ENCODE results near the gene FRK. TPM values are rescaled to one million over a fixed set of nuclear protein-coding genes. Genes with fewer than 3 reads are reported as not detected.

The FRK gene, protein sequence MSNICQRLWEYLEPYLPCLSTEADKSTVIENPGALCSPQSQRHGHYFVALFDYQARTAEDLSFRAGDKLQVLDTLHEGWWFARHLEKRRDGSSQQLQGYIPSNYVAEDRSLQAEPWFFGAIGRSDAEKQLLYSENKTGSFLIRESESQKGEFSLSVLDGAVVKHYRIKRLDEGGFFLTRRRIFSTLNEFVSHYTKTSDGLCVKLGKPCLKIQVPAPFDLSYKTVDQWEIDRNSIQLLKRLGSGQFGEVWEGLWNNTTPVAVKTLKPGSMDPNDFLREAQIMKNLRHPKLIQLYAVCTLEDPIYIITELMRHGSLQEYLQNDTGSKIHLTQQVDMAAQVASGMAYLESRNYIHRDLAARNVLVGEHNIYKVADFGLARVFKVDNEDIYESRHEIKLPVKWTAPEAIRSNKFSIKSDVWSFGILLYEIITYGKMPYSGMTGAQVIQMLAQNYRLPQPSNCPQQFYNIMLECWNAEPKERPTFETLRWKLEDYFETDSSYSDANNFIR
- polyA plus RNA-seq (2013, experiment 1 of 2): 0.10 TPM
- polyA plus RNA-seq (2013, experiment 2 of 2): 0.19 TPM

GRCh38 chr6:116060572-116061283 lies at the start of gene FRK:
Gene FRK, minus strand, starts transcription at chr6:116060891. Its CDS starts 580 bp downstream, at chr6:116060311.
- no peak within 1 kb of the TSS for H3K4me3 ChIP-seq (ENCODE audit: low read length)
- WGBS: 90% methylated on average over 7 of the region's 7 CpGs
- H3K36me3 ChIP-seq (ENCODE audit: insufficient read depth, low read length): no peaks in the 10 kb centered on the region
- H3K4me1 ChIP-seq (ENCODE audit: insufficient read depth, low read length): no peaks in the 10 kb centered on the region; the same call in 1 of the 2 replicates
- no peak within 1 kb of the TSS for H3K27ac ChIP-seq (ENCODE audit: low read depth, low read length)
- no peaks in the 10 kb centered on the region for H3K9me3 ChIP-seq (ENCODE audit: insufficient read depth, low read depth, low read length)
- no peak within 1 kb of the TSS for H3K9ac ChIP-seq (ENCODE audit: low read depth, low read length)
- H3K27me3 ChIP-seq (ENCODE audit: insufficient read depth, low read length): no peaks in the 10 kb centered on the region

- 83% methylated on average over 1 of the region's 1 CpG for WGBS
- Histone ChIP-seq H3K9ac (ENCODE audit: low read depth, low read length) (no peak overlapping the region), H3K36me3 (ENCODE audit: insufficient read depth, low read length) (peaks cover 57% of the 10 kb centered on the region), H3K4me1 (ENCODE audit: insufficient read depth, low read length) (peaks cover 53% of the 10 kb centered on the region), H3K4me3 (ENCODE audit: low read length) (no peak overlapping the region), H3K27ac (ENCODE audit: low read depth, low read length) (no peak overlapping the region), H3K9me3 (ENCODE audit: insufficient read depth, low read depth, low read length) (no peaks in the 10 kb centered on the region), H3K27me3 (ENCODE audit: insufficient read depth, low read length) (no peaks in the 10 kb centered on the region)
These were observed 48.1 kb upstream of the FRK start for GRCh38 chr6:116108836-116109235.

- Histone ChIP-seq H3K27ac (ENCODE audit: low read depth, low read length) (peak overlapping the region; percentile 91), H3K4me1 (ENCODE audit: insufficient read depth, low read length) (peaks cover 75% of the 10 kb centered on the region), H3K9me3 (ENCODE audit: insufficient read depth, low read depth, low read length) (no peaks in the 10 kb centered on the region), H3K36me3 (ENCODE audit: insufficient read depth, low read length) (peaks cover 32% of the 10 kb centered on the region), H3K4me3 (ENCODE audit: low read length) (peak overlapping the region; percentile 23), H3K9ac (ENCODE audit: low read depth, low read length) (peak overlapping the region; percentile 62; the same call in 1 of the 2 replicates), H3K27me3 (ENCODE audit: insufficient read depth, low read length) (no peaks in the 10 kb centered on the region)
- 89% methylated on average over 1 of the region's 1 CpG for WGBS
These were observed 45.5 kb upstream of the FRK start for GRCh38 chr6:116106146-116106545.

- no peaks in the 10 kb centered on the region for H3K9me3 ChIP-seq (ENCODE audit: insufficient read depth, low read depth, low read length)
- H3K4me1 ChIP-seq (ENCODE audit: insufficient read depth, low read length): peaks cover 75% of the 10 kb centered on the region
- H3K9ac ChIP-seq (ENCODE audit: low read depth, low read length): no peak overlapping the region
These were observed 44.6 kb upstream of the FRK start for GRCh38 chr6:116105247-116105646.

DNA sequence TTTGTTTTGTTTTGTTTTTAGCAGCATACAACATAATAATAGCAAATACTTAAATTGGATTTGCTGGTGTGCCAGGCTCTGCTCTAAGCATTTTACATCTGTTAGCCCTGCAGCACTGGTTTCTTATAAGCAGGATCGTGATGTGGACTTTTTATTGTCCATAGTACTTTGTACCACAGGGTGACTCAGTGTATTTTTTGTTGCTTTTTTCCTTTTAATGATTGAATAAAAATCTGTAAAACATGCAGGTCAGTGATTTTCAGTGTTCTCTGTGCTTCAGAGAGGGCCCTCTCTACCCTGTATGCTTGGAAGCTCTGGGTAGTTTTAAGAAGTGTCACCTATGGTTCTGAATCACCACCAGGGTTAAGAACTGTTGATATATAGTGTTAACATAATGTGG lies 43.9 kb upstream of the FRK start:
- WGBS: 94% methylated on average over 1 of the region's 1 CpG
- Histone ChIP-seq H3K9ac (ENCODE audit: low read depth, low read length) (no peak overlapping the region), H3K4me3 (ENCODE audit: low read length) (no peak overlapping the region), H3K27ac (ENCODE audit: low read depth, low read length) (no peak overlapping the region), H3K4me1 (ENCODE audit: insufficient read depth, low read length) (peaks cover 73% of the 10 kb centered on the region), H3K36me3 (ENCODE audit: insufficient read depth, low read length) (peaks cover 16% of the 10 kb centered on the region), H3K27me3 (ENCODE audit: insufficient read depth, low read length) (peaks cover 4% of the 10 kb centered on the region), H3K9me3 (ENCODE audit: insufficient read depth, low read depth, low read length) (no peaks in the 10 kb centered on the region)

More at GRCh38 chr6:116105247-116105646, 44.6 kb upstream of the FRK start:
- H3K27ac ChIP-seq (ENCODE audit: low read depth, low read length): peak overlapping the region; percentile 39; the same call in 1 of the 2 replicates
- no peaks in the 10 kb centered on the region; the same call in 1 of the 2 replicates for H3K27me3 ChIP-seq (ENCODE audit: insufficient read depth, low read length)
- peaks cover 23% of the 10 kb centered on the region for H3K36me3 ChIP-seq (ENCODE audit: insufficient read depth, low read length)
- no peak overlapping the region for H3K4me3 ChIP-seq (ENCODE audit: low read length)
- 90% methylated on average over 3 of the region's 3 CpGs for WGBS

- no peaks in the 10 kb centered on the region for H3K9me3 ChIP-seq (ENCODE audit: insufficient read depth, low read depth, low read length)
- no peak overlapping the region for H3K27ac ChIP-seq (ENCODE audit: low read depth, low read length)
- H3K27me3 ChIP-seq (ENCODE audit: insufficient read depth, low read length): peaks cover 5% of the 10 kb centered on the region
- WGBS: 93% methylated on average over 3 of the region's 4 CpGs
- H3K9ac ChIP-seq (ENCODE audit: low read depth, low read length): no peak overlapping the region
- no peak overlapping the region for H3K4me3 ChIP-seq (ENCODE audit: low read length)
- no peaks in the 10 kb centered on the region for H3K36me3 ChIP-seq (ENCODE audit: insufficient read depth, low read length)
- H3K4me1 ChIP-seq (ENCODE audit: insufficient read depth, low read length): peaks cover 57% of the 10 kb centered on the region
These were observed 42.2 kb upstream of the FRK start for GRCh38 chr6:116102873-116103272.

DNA sequence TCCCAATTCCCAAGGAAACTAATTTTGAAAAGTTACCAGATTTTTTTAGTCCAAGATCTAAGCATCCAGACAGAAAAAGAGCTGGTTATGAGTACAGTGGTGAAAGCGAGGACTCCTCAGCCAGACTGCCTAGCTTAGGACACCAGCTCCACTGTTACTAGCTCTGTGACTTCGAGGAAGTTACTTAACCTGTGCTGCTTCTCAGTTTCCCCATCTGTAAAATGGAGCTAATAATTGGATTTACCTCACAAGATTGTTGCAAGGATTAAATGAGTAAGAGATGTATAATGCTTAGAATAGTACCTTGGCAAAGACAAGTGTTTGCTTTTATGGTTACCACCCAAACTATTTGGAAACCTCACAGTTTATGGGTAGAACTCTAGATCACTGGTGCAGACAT lies 41.1 kb upstream of the FRK start:
- Histone ChIP-seq H3K9me3 (ENCODE audit: insufficient read depth, low read depth, low read length) (0 out of 2 replicates have a peak, but pooled peaks cover 1% of the 10 kb centered on the region), H3K4me1 (ENCODE audit: insufficient read depth, low read length) (peaks cover 49% of the 10 kb centered on the region), H3K9ac (ENCODE audit: low read depth, low read length) (peak overlapping the region; percentile 93; the same call in 1 of the 2 replicates), H3K36me3 (ENCODE audit: insufficient read depth, low read length) (no peaks in the 10 kb centered on the region), H3K4me3 (ENCODE audit: low read length) (peak overlapping the region; percentile 81), H3K27ac (ENCODE audit: low read depth, low read length) (no peak overlapping the region), H3K27me3 (ENCODE audit: insufficient read depth, low read length) (peaks cover 5% of the 10 kb centered on the region)
- WGBS: 82% methylated on average over 2 of the region's 2 CpGs

DNA sequence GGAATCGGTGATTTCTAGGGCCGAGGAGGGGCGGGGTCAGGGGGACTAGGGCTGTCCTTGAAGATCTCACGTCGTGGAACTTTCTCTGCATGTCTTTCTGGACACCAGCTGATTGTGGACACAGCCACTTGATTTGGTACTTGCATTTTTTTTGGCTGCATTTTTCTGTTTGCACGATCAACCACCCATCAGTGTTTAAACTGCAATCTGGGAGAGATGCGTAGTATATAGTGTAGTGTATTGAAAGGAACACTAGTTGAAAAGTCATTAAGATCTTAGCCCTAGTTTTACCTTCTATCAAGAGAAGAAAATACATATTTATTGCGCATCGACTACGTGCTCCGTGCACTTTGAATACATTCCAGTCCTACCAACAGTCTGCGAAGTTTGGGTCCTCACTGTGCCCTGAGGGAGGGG lies 40.6 kb upstream of the FRK start:
- Histone ChIP-seq H3K4me1 (ENCODE audit: insufficient read depth, low read length) (peaks cover 44% of the 10 kb centered on the region), H3K9me3 (ENCODE audit: insufficient read depth, low read depth, low read length) (peaks cover 6% of the 10 kb centered on the region), H3K27ac (ENCODE audit: low read depth, low read length) (peak overlapping the region; percentile 93; the same call in 1 of the 2 replicates), H3K27me3 (ENCODE audit: insufficient read depth, low read length) (peaks cover 5% of the 10 kb centered on the region), H3K36me3 (ENCODE audit: insufficient read depth, low read length) (no peaks in the 10 kb centered on the region), H3K4me3 (ENCODE audit: low read length) (peak overlapping the region; percentile 81), H3K9ac (ENCODE audit: low read depth, low read length) (peak overlapping the region; percentile 93)
- 4% methylated on average over 11 of the region's 12 CpGs for WGBS

- Histone ChIP-seq H3K36me3 (ENCODE audit: insufficient read depth, low read length) (no peaks in the 10 kb centered on the region), H3K4me3 (ENCODE audit: low read length) (peak within 1 kb of the TSS; percentile 81), H3K9me3 (ENCODE audit: insufficient read depth, low read depth, low read length) (peaks cover 13% of the 10 kb centered on the region), H3K27ac (ENCODE audit: low read depth, low read length) (peak within 1 kb of the TSS; percentile 93), H3K9ac (ENCODE audit: low read depth, low read length) (peak within 1 kb of the TSS; percentile 93), H3K4me1 (ENCODE audit: insufficient read depth, low read length) (peaks cover 38% of the 10 kb centered on the region), H3K27me3 (ENCODE audit: insufficient read depth, low read length) (peaks cover 5% of the 10 kb centered on the region)
- under 1% methylated on average over 87 of the region's 87 CpGs for WGBS
These were observed 40.0 kb upstream of the FRK start, which contains the start of gene NT5DC1 for GRCh38 chr6:116100419-116101301. Gene NT5DC1, plus strand, starts transcription at chr6:116100853. Its CDS starts 78 bp downstream, at chr6:116100931.

DNA sequence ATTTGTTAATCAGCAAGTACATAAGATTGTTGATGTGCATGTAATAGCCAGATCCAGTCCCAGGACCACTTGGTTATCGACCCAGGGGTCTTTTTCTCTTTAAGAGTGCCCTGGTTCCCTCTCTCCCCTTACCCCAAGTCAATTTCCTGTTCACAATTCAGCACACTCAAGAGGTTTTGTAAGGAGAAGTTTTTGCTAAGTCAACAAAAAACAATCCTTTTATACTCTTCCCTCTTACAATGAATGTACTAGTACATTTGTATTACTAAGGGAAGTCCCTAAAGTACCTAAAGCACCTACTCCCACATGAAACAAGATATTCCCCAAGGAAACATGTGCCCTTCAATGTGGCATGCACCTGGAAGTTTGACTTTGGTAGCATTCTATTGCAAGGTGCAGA lies 38.3 kb upstream of the FRK start:
- Histone ChIP-seq H3K4me1 (ENCODE audit: insufficient read depth, low read length) (peaks cover 24% of the 10 kb centered on the region), H3K9me3 (ENCODE audit: insufficient read depth, low read depth, low read length) (peaks cover 16% of the 10 kb centered on the region), H3K27me3 (ENCODE audit: insufficient read depth, low read length) (peaks cover 5% of the 10 kb centered on the region), H3K4me3 (ENCODE audit: low read length) (no peak overlapping the region), H3K27ac (ENCODE audit: low read depth, low read length) (no peak overlapping the region), H3K36me3 (ENCODE audit: insufficient read depth, low read length) (no peaks in the 10 kb centered on the region), H3K9ac (ENCODE audit: low read depth, low read length) (no peak overlapping the region)
- WGBS: 100% methylated on average over 1 of the region's 1 CpG
